ENCODE data around the gene SP8. TPM values are rescaled to one million over a fixed set of nuclear protein-coding genes. Genes with fewer than 3 reads are reported as not detected.
"Not testable (repeated sequence)": the region's sequence is repeated elsewhere in the genome, so short reads cannot be mapped to it uniquely, and the experiment has no call there.

Gene SP8
- total RNA-seq, 1 experiment from 2014 or later, result not detected

- Mint-ChIP-seq H3K36me3 (ENCODE audit: insufficient read depth, unreplicated experiment) (no peaks in the 10 kb centered on the region), H3K4me1 (ENCODE audit: low read depth, unreplicated experiment) (no peaks in the 10 kb centered on the region), H3K27me3 (ENCODE audit: unreplicated experiment) (peaks cover 61% of the 10 kb centered on the region), H3K4me3 (ENCODE audit: low read depth, unreplicated experiment) (no peak overlapping the region), H3K27ac (ENCODE audit: unreplicated experiment) (no peak overlapping the region), H3K9me3 (ENCODE audit: low read depth, unreplicated experiment) (no peaks in the 10 kb centered on the region)
- no peak for TF ChIP-seq CTCF (IDR thresholded peaks at IDR 0.05; ENCODE audit: unreplicated experiment)
- no TSS peak for BruUV-seq (replicated peaks)
- CTCF ChIA-PET, result no interaction called here
- DNase-seq, result no peak
- intact Hi-C loops (cut with micrococcal nuclease; ENCODE audit: unreplicated experiment), result no loop called here
Measured at GRCh38 chr7:20826243-20826642, 39.6 kb upstream of the SP8 start.

- H3K36me3 Mint-ChIP-seq (ENCODE audit: insufficient read depth, unreplicated experiment), result no peaks in the 10 kb centered on the region
- no peak for TF ChIP-seq CTCF (IDR thresholded peaks at IDR 0.05; ENCODE audit: unreplicated experiment)
- H3K27ac Mint-ChIP-seq (ENCODE audit: unreplicated experiment), result no peak overlapping the region
- intact Hi-C loops (cut with micrococcal nuclease; ENCODE audit: unreplicated experiment), result no loop called here
- H3K27me3 Mint-ChIP-seq (ENCODE audit: unreplicated experiment), result peaks cover 54% of the 10 kb centered on the region
- BruUV-seq (replicated peaks), result no TSS peak
- no peak for DNase-seq
- no peaks in the 10 kb centered on the region for H3K4me1 Mint-ChIP-seq (ENCODE audit: low read depth, unreplicated experiment)
- no peaks in the 10 kb centered on the region for H3K9me3 Mint-ChIP-seq (ENCODE audit: low read depth, unreplicated experiment)
- CTCF ChIA-PET, result interaction anchor here (0.7 kb wide), 1 partner anchor 102 kb away, joined by 4 read pairs; no protein-coding TSS in a partner anchor
- no peak overlapping the region for H3K4me3 Mint-ChIP-seq (ENCODE audit: low read depth, unreplicated experiment)
Measured at GRCh38 chr7:20825555-20825954, 38.9 kb upstream of the SP8 start.

- H3K36me3 Mint-ChIP-seq (ENCODE audit: insufficient read depth, unreplicated experiment); intact Hi-C loops (cut with micrococcal nuclease; ENCODE audit: unreplicated experiment); H3K4me3 Mint-ChIP-seq (ENCODE audit: low read depth, unreplicated experiment); BruUV-seq (replicated peaks); H3K4me1 Mint-ChIP-seq (ENCODE audit: low read depth, unreplicated experiment); H3K27ac Mint-ChIP-seq (ENCODE audit: unreplicated experiment); H3K9me3 Mint-ChIP-seq (ENCODE audit: low read depth, unreplicated experiment); DNase-seq: not testable (repeated sequence)
- peaks cover 13% of the 10 kb centered on the region for H3K27me3 Mint-ChIP-seq (ENCODE audit: unreplicated experiment)
- CTCF ChIA-PET, result interaction anchor here (0.7 kb wide), 1 partner anchor 278 kb away, joined by 3 read pairs; no protein-coding TSS in a partner anchor
Measured at GRCh38 chr7:20821390-20821789, 34.7 kb upstream of the SP8 start.

GRCh38 chr7:20816372-20816959 lies 29.8 kb upstream of the SP8 start:
- BruUV-seq (replicated peaks), result no TSS peak
- Mint-ChIP-seq H3K27ac (ENCODE audit: unreplicated experiment) (no peak overlapping the region), H3K4me3 (ENCODE audit: low read depth, unreplicated experiment) (no peak overlapping the region), H3K4me1 (ENCODE audit: low read depth, unreplicated experiment) (no peaks in the 10 kb centered on the region), H3K9me3 (ENCODE audit: low read depth, unreplicated experiment) (no peaks in the 10 kb centered on the region), H3K36me3 (ENCODE audit: insufficient read depth, unreplicated experiment) (no peaks in the 10 kb centered on the region), H3K27me3 (ENCODE audit: unreplicated experiment) (peaks cover 17% of the 10 kb centered on the region)
- TF ChIP-seq CTCF (IDR thresholded peaks at IDR 0.05; ENCODE audit: unreplicated experiment), result no peak
- intact Hi-C loops (cut with micrococcal nuclease; ENCODE audit: unreplicated experiment), result no loop called here
- DNase-seq, result no peak
- CTCF ChIA-PET, result interaction anchor here (0.6 kb wide), 1 partner anchor 213 kb away, joined by 3 read pairs; no protein-coding TSS in a partner anchor

- BruUV-seq (replicated peaks), result no TSS peak
- CTCF ChIA-PET, result no interaction called here
- Mint-ChIP-seq H3K36me3 (ENCODE audit: insufficient read depth, unreplicated experiment) (no peaks in the 10 kb centered on the region), H3K9me3 (ENCODE audit: low read depth, unreplicated experiment) (no peaks in the 10 kb centered on the region), H3K27me3 (ENCODE audit: unreplicated experiment) (peaks cover 38% of the 10 kb centered on the region), H3K27ac (ENCODE audit: unreplicated experiment) (no peak overlapping the region), H3K4me3 (ENCODE audit: low read depth, unreplicated experiment) (no peak overlapping the region), H3K4me1 (ENCODE audit: low read depth, unreplicated experiment) (no peaks in the 10 kb centered on the region)
- no peak for DNase-seq
- intact Hi-C loops (cut with micrococcal nuclease; ENCODE audit: unreplicated experiment), result no loop called here
- TF ChIP-seq CTCF (IDR thresholded peaks at IDR 0.05; ENCODE audit: unreplicated experiment), result no peak
Measured at GRCh38 chr7:20804345-20804744, 17.7 kb upstream of the SP8 start.

Data from Calu3 (cell line).